Tibial nerve (tissue), 4 donors: ENCODE data around the gene LMCD1.

Source experiments
- EP300 ChIP-seq, 2 donors: sonication (generic); formaldehyde crosslinking; IDR thresholded peaks; one replicate each; pipeline ENCODE4 v1.6.1; 2017; ENCODE audit warnings: antibody characterized with exemption in 2 of 2, mild to moderate bottlenecking in 1 of 2
- POLR2A ChIP-seq, 2 donors: fragments of 450-650 bp; IDR thresholded peaks; one replicate each; pipeline ENCODE4 v1.6.1; 2017; ENCODE audit warnings: antibody characterized with exemption in 2 of 2, mild to moderate bottlenecking in 2 of 2, moderate library complexity in 2 of 2
- TF ChIP-seq, protein P1 (sequence below), 5 experiments: fragments of 200-600 bp in 3 of 5; fragments of 450-650 bp in 2 of 5; sonication (generic) in 3 of 5; IDR thresholded peaks; one replicate each; pipeline ENCODE4 v1.5.1; 2016 to 2019; ENCODE audit warnings: antibody characterized with exemption in 5 of 5, mild to moderate bottlenecking in 3 of 5, moderate library complexity in 2 of 5

DNA sequence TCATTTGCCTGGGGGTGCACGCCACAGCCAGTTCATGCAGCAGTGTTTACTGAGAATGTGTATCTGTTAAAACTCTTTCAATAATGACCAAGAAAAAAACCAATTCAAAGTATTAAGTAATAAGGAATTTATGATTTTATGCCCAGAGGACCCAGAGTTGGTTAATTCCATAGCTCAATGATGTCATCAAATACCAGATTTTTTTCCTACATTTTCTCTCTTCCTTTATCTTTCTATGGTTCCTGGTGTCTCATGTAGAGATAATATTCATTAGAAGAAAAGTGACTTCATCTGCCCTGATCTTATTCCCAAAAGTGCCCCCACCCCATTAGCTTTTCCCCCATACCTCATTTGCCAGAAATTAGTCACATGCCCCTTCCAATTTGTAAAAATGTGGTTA is 44.6 kb upstream of the LMCD1 start:
- TF ChIP-seq, protein P1, sequence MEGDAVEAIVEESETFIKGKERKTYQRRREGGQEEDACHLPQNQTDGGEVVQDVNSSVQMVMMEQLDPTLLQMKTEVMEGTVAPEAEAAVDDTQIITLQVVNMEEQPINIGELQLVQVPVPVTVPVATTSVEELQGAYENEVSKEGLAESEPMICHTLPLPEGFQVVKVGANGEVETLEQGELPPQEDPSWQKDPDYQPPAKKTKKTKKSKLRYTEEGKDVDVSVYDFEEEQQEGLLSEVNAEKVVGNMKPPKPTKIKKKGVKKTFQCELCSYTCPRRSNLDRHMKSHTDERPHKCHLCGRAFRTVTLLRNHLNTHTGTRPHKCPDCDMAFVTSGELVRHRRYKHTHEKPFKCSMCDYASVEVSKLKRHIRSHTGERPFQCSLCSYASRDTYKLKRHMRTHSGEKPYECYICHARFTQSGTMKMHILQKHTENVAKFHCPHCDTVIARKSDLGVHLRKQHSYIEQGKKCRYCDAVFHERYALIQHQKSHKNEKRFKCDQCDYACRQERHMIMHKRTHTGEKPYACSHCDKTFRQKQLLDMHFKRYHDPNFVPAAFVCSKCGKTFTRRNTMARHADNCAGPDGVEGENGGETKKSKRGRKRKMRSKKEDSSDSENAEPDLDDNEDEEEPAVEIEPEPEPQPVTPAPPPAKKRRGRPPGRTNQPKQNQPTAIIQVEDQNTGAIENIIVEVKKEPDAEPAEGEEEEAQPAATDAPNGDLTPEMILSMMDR (IDR thresholded peaks at IDR 0.05): no peak
- TF ChIP-seq POLR2A (IDR thresholded peaks at IDR 0.05) (no peak), EP300 (IDR thresholded peaks at IDR 0.05) (no peak)
